Left lobe of liver (tissue), 2 donors: Measurements from ENCODE around the gene EXT2. TPM values are rescaled to one million over a fixed set of nuclear protein-coding genes. Genes with fewer than 3 reads are reported as not detected.

Source experiments
- ATAC-seq: fragments of 200-7000 bp; cut with Tn5 transposase; one replicate; pipeline ENCODE4 v1.9.1; 2020; ENCODE audit warnings: mild to moderate bottlenecking, moderate library complexity
- DNase-seq: peaks from one replicate; pipeline ENCODE4 v3.0.0-alpha.2; 2020; ENCODE audit warnings: low spot score
- total RNA-seq: library from RNA; stranded (reverse); gene quantifications from one replicate; pipeline ENCODE4 v1.2.1, GENCODE V29; 2021
- donor health status: DM: no; HTN: no; CAD: no; lungs with moderate emphysema.
- donor health status: DM: no; HTN: yes; CAD: no.

EXT2 gene
- total RNA-seq, 1 donor from 2014 or later: 22.9 TPM

- no peak for ATAC-seq
Measured at GRCh38 chr11:44162004-44162403, 66.5 kb downstream of the EXT2 start.

DNA sequence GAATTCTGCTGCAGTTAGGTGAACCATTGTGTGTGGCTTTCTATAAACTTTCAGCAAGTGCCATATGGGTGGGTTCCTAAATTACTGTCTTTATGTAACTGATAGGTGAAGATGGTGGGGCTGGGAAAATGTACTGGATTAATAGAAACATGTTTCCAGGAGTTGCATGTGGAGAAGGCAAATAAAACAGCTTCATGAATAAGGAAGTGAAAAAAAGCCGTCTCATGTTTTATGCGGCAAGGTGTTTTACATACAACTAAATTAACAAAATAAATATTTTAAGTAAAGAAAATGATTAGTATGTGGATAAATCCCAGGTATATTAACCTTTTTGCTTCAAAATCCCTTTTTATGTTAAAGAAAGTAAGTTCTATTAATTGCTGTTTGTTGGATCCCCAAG, 67.2 kb downstream of the EXT2 start:
- DNase-seq (no peak), ATAC-seq (no peak)

More at GRCh38 chr11:44162004-44162403, 66.5 kb downstream of the EXT2 start:
- no peak for DNase-seq

- ATAC-seq (no peak), DNase-seq (no peak)
Measured at GRCh38 chr11:44165432-44165831, 70.0 kb downstream of the EXT2 start.

DNA sequence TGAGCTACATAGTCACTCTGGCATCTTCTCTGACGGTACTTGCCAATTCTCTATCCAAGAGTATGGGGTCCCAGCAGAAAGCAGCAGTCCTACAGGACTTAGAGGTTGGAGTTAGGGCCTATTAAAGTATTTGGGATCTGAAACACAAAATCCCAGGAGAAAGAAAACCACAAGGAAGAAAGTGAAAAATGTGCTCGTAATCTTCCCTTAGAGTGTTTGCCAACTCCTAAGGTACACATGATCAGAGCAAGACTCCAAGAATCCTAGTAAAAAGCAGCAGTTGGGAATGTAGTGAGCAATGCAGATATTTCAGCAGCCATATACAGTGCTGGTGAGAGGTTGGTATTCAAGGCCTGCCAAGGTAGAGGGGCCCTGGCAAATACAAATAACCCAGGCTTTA, 71.6 kb downstream of the EXT2 start:
- no peak for DNase-seq
- no peak for ATAC-seq

- ATAC-seq (no peak), DNase-seq (no peak)
Measured at GRCh38 chr11:44171518-44171917, 76.0 kb downstream of the EXT2 start.

DNA sequence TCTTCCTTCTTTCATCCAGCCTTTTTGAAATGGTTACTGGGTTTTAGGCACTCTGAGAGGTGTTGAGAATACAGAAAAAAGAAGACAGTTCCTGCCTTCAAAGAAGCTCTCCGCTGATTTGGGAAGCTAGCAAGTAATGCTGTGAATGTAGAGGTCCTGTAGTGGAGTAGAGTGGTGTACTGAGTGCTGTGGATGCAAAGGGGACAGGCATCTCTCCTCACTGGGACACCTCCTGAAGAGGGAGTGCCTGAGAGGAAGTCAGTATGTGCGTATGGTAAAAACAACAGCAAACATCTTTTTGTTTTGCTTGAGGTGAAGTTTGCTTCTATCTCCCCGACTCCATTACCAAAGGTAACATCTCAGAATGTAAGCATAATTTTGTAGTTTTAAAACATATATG, 77.5 kb downstream of the EXT2 start:
- ATAC-seq (no peak), DNase-seq (no peak)

DNA sequence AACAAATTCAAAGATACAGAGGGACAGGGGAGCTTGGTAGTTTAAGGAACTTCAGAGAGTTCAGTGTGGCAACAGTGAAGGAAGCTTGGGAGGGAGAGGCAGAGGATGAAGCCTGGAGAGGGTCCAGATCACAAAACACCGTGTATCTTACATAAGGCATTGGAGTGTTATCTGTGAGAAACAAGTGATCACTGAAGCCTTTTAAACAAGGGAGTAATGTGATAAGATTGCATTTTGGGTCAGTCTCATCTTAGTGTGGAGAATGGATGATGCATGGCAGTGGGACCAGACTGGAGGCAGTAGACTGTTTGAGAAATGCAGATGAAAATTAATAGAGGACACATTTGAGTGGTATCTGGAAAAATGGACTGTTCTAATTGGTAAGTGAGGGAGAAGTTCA, 79.4 kb downstream of the EXT2 start:
- no peak for DNase-seq
- no peak for ATAC-seq

DNA sequence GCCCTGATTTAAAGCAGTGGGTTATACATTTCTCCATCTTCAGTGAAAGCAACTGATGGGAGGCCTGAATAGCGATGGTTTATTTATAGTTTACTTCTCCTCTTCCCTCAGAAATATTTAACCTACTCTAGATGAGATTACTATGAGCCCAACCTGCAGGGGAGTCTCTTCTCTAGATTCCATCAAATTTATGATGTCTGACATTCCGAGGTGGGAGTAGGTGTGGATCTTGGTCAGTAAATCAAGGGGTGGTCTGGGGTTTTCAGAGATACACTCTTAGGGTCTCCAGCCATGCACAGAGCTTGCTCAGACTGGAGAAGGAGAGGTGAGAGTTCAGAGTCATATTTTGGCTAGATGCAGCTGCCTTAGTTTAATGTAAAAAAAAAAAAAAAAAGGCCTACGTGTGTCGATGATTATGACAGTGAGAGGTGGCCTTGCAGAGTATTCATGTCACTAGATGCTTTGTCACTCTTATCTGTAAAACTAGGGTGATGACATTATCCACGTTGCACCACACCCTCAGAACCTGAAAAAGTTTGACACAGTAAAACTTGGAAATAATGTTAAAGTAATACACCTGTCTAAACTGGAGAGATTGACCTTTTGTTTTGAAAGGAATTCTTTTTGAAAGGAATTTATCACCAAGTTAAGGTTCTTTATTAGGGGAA, 81.2 kb downstream of the EXT2 start:
- ATAC-seq: no peak
- DNase-seq: no peak

GRCh38 chr11:44177905-44178304, 82.4 kb downstream of the EXT2 start:
- DNase-seq (no peak), ATAC-seq (no peak)

DNA sequence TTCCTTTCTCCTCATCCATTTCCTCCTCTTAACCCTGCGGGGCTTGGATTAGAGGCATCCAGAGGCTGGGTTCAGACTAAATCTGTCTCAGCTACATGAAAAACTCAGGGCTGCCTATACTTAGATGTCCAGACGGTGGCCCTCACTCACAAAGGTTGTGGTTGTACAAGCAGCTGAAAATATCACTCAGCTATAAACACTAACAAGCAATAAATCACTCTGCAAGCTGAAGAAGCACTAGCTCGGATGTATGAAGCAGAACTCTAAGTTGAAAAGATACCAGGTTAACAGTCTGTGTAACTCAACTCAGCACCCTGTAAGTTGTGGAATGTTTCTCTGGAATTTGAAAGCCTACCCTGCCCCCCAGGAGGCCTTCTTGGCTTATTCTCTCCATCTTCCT, 82.9 kb downstream of the EXT2 start:
- ATAC-seq (no peak), DNase-seq (no peak)

DNA sequence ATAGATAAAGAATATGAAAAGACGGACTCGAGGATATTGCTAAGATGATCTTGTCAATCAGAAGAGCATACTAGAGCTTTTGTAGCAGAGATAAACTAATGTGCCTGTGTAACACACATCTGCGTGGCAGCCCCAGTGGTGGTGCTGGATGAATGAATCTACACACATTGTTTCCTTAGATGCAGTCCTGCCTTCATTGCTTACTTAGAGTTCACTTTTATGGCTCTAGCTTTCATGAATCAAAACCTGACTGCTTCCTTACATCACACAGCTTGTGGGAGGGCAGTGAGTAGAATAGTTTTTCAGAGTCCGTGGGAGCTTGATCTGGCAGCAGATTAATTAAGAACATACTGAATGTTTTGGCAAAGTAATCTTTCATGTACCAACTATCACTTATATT, 83.7 kb downstream of the EXT2 start:
- ATAC-seq: no peak
- DNase-seq: no peak

GRCh38 chr11:44180107-44180506, 84.6 kb downstream of the EXT2 start:
- no peak for DNase-seq
- no peak for ATAC-seq

GRCh38 chr11:44185522-44185921, 90.0 kb downstream of the EXT2 start:
- no peak for ATAC-seq
- no peak for DNase-seq

DNA sequence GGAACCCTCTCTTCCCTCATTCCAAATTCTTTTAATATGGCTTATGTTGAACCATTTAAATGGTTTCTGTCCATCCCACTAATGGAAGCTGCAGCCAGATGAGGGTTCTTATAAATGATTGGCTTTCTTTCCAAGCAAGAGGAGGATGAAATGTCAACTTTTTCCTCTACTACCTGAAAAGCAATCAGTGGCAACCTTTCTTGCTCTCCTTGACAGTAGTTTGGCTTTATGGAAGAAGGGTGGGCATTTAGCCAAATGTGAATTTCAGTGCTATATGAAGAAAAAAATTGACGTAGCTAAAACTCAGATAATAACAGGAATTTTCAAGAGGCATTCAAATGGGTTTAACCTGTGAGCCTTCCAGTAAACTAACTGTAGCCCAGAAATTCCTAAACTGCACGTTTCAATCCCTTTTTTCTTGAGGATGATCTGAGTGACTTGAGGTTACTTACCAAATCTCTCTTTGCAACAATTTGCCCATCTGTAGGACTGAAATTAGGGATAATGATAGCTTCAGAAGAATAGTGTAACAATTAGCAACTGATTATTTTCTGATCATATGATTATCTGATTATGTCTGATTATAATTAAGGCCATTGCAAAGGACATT, 90.9 kb downstream of the EXT2 start:
- no peak for DNase-seq
- no peak for ATAC-seq

GRCh38 chr11:44188643-44189042, 93.2 kb downstream of the EXT2 start:
- ATAC-seq: no peak
- no peak for DNase-seq

GRCh38 chr11:44189986-44190882, 94.8 kb downstream of the EXT2 start:
- ATAC-seq (no peak), DNase-seq (no peak)

DNA sequence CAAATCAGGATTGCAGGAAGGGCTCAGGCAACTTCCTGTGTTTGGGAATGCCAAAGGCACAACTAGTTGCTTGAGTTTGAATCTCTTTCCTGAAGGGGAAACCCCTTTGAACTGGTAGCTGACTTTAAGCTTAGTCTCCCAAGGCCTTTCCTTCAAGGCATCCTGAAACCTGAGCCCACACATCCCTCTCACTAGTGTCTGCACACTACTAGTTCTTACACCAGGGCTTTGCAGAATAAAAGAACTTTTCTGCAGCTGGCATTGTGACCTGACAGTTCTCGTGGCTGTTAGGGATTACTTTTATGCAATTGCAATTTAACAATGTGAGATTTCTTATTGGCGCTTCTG, 95.4 kb downstream of the EXT2 start:
- DNase-seq (no peak), ATAC-seq (no peak)

DNA sequence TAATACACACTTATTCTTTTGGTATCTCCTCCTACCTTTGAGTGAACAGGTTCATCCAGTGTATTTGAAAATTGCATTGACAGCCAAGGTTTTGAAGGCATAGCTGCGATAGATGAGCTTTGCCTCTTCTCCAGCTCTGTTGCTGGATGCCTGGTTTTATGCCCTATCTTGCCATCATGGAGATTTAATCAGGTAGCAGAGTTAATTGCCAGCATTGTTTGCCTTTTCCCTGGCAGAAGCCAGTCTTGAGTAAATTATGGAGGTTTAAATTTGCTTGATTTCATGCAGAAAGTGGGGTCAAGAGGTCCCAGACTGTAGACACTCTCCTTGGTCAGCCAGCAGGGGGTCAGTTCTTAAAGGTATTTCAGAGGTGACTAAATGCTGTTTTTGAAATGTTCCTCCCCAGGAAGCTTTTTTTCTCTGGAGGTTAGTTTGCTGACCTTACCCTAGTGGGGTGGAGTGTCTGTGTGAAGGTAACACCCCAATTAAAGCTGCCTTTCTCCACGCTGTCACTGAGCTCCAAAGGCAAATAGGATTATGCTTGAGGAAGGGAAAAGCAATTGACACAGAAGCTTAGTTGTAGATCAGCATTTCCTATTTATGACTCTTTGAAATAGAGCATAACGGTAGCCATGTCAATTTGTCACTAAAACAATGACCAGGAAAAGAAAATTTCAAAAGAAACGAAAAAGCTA, 96.0 kb downstream of the EXT2 start:
- ATAC-seq (no peak), DNase-seq (no peak)

- DNase-seq (no peak), ATAC-seq (no peak)
Measured at GRCh38 chr11:44192017-44192385, 96.5 kb downstream of the EXT2 start.

DNA sequence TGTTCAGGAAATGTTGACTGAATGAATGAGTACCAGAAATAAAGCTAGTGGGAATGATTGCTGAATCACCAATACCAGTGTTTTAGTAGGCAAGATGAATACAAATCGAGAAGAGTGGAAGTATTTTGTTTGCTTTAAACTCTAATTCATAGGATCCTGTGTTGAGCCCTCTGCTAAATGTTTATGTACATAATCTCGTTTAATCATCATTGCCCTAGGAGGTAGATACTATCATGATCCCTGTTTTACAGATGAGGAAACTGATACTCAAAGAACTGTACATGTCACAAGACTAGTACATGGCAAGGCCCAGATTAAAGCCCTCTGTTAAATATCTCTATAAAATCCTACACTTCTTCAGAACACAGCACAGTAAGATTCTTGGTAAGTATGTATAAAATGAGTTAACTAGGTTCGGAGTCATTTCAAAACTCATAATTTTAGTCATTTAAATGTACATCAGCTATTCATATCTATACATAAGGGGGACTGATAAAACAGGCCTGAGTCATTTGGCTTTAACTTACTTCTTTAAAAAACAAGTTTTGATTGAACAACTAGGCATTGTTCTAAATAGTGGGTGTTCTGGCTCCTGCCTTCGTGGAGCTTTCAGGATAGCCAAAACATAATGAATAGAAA, 97.1 kb downstream of the EXT2 start:
- ATAC-seq: no peak

DNA sequence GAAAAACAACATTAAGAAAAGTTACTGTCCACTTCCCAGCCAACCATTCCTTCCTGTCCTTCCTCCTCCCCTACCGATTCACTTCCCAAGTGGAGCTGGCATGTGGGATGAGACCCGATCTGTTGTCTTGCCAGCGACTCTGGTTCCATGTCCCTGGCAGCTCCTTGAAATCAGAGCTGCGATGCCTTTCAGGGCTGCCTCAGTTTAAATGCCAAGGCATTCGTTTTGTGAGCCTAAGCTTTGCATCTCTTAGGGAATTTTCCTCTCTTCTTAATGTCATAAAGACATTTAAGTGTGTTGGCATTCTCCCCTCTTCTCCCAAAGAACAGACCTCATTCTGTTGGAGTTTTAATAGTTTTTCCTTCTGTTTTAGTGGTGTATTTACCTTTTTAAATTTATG, 98.4 kb downstream of the EXT2 start:
- ATAC-seq: no peak
- no peak for DNase-seq

More for the DNA sequence above, 97.1 kb downstream of the EXT2 start:
- DNase-seq: no peak
